ENCODE results near the gene RUSC2. TPM values are rescaled to one million over a fixed set of nuclear protein-coding genes. Genes with fewer than 3 reads are reported as not detected.

RUSC2 gene
- total and polyA plus RNA-seq, 2 of the 13 experiments (the other 11 are each of a cell fraction or from before 2014, with no cell fraction given) = 2.8 to 3.3 TPM

DNA sequence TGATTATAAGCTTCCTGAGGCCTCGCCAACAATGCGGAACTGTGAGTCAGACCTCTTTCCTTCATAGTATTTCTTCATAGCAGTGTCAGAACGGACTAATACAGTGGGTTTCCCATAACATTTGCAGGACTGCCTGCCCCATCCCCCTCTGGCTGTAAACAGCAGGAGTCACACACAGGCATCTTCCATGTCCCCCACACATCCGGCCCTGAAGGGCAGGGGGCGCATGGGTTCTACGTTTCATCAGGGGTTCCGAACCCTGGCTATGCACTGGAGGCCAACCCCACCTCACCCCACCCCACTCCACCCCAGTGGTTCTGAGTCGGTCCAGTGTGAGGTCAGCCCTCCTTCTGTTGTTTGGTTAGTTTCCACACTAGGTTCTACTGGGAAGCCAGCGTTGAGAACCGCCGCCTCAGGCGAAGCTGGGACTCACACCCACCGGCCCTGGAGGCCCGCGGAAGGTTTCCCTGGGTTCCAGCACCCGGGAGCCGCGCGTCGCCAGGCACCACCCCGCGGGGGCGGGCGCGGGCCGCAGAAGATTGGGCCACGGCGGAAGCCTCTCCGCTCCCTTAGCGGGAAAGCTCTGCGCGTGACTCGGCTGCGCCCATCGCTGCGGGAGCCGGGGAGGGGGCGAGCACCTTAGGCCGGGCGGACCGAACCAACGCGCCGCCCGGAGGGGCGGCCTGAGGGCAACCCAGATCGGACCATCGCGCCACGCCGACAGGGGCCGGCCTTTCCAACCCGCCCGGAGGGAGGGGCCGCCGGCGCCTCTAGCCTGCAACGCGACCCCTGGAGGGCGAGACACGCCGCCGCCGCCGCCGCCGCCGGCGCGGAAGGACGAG lies at the start of gene RUSC2 (continued):
- TF ChIP-seq, protein P1, sequence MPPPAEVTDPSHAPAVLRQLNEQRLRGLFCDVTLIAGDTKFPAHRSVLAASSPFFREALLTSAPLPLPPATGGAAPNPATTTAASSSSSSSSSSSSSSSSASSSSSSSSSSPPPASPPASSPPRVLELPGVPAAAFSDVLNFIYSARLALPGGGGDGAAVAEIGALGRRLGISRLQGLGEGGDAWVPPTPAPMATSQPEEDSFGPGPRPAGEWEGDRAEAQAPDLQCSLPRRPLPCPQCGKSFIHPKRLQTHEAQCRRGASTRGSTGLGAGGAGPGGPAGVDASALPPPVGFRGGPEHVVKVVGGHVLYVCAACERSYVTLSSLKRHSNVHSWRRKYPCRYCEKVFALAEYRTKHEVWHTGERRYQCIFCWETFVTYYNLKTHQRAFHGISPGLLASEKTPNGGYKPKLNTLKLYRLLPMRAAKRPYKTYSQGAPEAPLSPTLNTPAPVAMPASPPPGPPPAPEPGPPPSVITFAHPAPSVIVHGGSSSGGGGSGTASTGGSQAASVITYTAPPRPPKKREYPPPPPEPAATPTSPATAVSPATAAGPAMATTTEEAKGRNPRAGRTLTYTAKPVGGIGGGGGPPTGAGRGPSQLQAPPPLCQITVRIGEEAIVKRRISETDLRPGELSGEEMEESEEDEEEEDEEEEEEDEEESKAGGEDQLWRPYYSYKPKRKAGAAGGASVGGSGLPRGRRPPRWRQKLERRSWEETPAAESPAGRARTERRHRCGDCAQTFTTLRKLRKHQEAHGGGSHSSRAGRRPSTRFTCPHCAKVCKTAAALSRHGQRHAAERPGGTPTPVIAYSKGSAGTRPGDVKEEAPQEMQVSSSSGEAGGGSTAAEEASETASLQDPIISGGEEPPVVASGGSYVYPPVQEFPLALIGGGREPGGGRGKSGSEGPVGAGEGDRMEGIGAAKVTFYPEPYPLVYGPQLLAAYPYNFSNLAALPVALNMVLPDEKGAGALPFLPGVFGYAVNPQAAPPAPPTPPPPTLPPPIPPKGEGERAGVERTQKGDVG (CRISPR knock-in tag; IDR thresholded peaks at IDR 0.05; ENCODE audit: borderline replicate concordance) = no peak
- TF ChIP-seq, protein P2, sequence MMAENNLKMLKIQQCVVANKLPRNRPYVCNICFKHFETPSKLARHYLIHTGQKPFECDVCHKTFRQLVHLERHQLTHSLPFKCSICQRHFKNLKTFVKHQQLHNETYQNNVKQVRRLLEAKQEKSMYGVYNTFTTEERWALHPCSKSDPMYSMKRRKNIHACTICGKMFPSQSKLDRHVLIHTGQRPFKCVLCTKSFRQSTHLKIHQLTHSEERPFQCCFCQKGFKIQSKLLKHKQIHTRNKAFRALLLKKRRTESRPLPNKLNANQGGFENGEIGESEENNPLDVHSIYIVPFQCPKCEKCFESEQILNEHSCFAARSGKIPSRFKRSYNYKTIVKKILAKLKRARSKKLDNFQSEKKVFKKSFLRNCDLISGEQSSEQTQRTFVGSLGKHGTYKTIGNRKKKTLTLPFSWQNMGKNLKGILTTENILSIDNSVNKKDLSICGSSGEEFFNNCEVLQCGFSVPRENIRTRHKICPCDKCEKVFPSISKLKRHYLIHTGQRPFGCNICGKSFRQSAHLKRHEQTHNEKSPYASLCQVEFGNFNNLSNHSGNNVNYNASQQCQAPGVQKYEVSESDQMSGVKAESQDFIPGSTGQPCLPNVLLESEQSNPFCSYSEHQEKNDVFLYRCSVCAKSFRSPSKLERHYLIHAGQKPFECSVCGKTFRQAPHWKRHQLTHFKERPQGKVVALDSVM (CRISPR knock-in tag; IDR thresholded peaks at IDR 0.05) = peak; percentile 62
- TF ChIP-seq MBNL3 (CRISPR knock-in tag; conservative IDR thresholded peaks at IDR 0.05) = no peak
- peak; percentile 33; the same call in 1 of the 2 replicates for TF ChIP-seq SMC3 (IDR thresholded peaks at IDR 0.05; ENCODE audit: low read length)
- TF ChIP-seq ZNF274 (CRISPR knock-in tag; IDR thresholded peaks at IDR 0.05) = peak; percentile 71
- TF ChIP-seq SMYD3 (CRISPR knock-in tag; IDR thresholded peaks at IDR 0.05) = peak; percentile 57; the same call in 1 of the 2 replicates
- peak; percentile 88 for TF ChIP-seq NFKB2 (CRISPR knock-in tag; IDR thresholded peaks at IDR 0.05; ENCODE audit: borderline replicate concordance)
- TF ChIP-seq, protein P3, sequence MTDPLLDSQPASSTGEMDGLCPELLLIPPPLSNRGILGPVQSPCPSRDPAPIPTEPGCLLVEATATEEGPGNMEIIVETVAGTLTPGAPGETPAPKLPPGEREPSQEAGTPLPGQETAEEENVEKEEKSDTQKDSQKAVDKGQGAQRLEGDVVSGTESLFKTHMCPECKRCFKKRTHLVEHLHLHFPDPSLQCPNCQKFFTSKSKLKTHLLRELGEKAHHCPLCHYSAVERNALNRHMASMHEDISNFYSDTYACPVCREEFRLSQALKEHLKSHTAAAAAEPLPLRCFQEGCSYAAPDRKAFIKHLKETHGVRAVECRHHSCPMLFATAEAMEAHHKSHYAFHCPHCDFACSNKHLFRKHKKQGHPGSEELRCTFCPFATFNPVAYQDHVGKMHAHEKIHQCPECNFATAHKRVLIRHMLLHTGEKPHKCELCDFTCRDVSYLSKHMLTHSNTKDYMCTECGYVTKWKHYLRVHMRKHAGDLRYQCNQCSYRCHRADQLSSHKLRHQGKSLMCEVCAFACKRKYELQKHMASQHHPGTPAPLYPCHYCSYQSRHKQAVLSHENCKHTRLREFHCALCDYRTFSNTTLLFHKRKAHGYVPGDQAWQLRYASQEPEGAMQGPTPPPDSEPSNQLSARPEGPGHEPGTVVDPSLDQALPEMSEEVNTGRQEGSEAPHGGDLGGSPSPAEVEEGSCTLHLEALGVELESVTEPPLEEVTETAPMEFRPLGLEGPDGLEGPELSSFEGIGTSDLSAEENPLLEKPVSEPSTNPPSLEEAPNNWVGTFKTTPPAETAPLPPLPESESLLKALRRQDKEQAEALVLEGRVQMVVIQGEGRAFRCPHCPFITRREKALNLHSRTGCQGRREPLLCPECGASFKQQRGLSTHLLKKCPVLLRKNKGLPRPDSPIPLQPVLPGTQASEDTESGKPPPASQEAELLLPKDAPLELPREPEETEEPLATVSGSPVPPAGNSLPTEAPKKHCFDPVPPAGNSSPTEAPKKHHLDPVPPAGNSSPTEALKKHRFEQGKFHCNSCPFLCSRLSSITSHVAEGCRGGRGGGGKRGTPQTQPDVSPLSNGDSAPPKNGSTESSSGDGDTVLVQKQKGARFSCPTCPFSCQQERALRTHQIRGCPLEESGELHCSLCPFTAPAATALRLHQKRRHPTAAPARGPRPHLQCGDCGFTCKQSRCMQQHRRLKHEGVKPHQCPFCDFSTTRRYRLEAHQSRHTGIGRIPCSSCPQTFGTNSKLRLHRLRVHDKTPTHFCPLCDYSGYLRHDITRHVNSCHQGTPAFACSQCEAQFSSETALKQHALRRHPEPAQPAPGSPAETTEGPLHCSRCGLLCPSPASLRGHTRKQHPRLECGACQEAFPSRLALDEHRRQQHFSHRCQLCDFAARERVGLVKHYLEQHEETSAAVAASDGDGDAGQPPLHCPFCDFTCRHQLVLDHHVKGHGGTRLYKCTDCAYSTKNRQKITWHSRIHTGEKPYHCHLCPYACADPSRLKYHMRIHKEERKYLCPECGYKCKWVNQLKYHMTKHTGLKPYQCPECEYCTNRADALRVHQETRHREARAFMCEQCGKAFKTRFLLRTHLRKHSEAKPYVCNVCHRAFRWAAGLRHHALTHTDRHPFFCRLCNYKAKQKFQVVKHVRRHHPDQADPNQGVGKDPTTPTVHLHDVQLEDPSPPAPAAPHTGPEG (CRISPR knock-in tag; IDR thresholded peaks at IDR 0.05) = peak; percentile 28; the same call in 1 of the 2 replicates
- no peak for TF ChIP-seq NCOR1 (IDR thresholded peaks at IDR 0.05; ENCODE audit: borderline replicate concordance, low read length)
- peak; percentile 83; the same call in 1 of the 2 replicates for TF ChIP-seq ZNF724P (CRISPR knock-in tag; IDR thresholded peaks at IDR 0.05; ENCODE audit: borderline replicate concordance)
- no peak for TF ChIP-seq ZNF496 (CRISPR knock-in tag; IDR thresholded peaks at IDR 0.05; ENCODE audit: insufficient replicate concordance)
- no peak for TF ChIP-seq ATM (IDR thresholded peaks at IDR 0.05; ENCODE audit: borderline replicate concordance)
- no peak for TF ChIP-seq ZNF589 (CRISPR knock-in tag; conservative IDR thresholded peaks at IDR 0.05)
- TF ChIP-seq, protein P4, sequence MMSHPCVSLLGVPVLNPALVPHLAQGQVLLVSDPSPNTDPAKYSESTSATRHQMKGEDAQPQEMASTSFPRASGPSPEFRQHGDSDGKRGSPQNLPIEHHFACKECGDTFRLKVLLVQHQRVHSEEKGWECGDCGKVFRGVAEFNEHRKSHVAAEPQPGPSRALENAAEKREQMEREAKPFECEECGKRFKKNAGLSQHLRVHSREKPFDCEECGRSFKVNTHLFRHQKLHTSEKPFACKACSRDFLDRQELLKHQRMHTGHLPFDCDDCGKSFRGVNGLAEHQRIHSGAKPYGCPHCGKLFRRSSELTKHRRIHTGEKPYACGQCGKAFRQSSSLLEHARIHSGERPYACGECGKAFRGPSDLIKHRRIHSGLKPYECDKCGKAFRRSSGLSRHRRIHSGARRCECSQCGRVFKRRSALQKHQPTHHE (CRISPR knock-in tag; IDR thresholded peaks at IDR 0.05; ENCODE audit: borderline replicate concordance) = peak; percentile 35
